Liver (tissue), 3 donors: ENCODE results near the gene PROZ.

Source experiments
- HNF4G ChIP-seq: IDR thresholded peaks from 2 replicates; pipeline ENCODE4 v1.6.1; 2016; ENCODE audit warnings: antibody characterized with exemption
- JUND ChIP-seq, 2 donors: IDR thresholded peaks; 2 replicates each; pipeline ENCODE4 v1.6.1; 2016; ENCODE audit warnings: antibody characterized with exemption in 2 of 2
- NR2F2 ChIP-seq: IDR thresholded peaks from 2 replicates; pipeline ENCODE4 v1.6.1; 2016; ENCODE audit warnings: antibody characterized with exemption
- RAD21 ChIP-seq, 2 donors: IDR thresholded peaks; 2 replicates each; pipeline ENCODE4 v1.6.1; 2016; ENCODE audit warnings: antibody characterized with exemption in 2 of 2, mild to moderate bottlenecking in 2 of 2
- REST ChIP-seq: IDR thresholded peaks from 2 replicates; pipeline ENCODE4 v1.6.1; 2016; ENCODE audit warnings: antibody characterized with exemption, mild to moderate bottlenecking
- SP1 ChIP-seq: IDR thresholded peaks from 2 replicates; pipeline ENCODE4 v1.6.1; 2018; ENCODE audit warnings: antibody characterized with exemption, mild to moderate bottlenecking
- YY1 ChIP-seq: IDR thresholded peaks from 2 replicates; pipeline ENCODE4 v1.6.1; 2016; ENCODE audit warnings: antibody characterized with exemption, mild to moderate bottlenecking
- TF ChIP-seq, protein P1 (sequence below): fragments of 150-350 bp; IDR thresholded peaks from 2 replicates; pipeline ENCODE4 v1.5.1; 2017; ENCODE audit warnings: improper control_type of control experiment, low read depth, low read length; ENCODE audit not compliant: missing input control
- TF ChIP-seq, protein P2 (sequence below): IDR thresholded peaks from 2 replicates; pipeline ENCODE4 v1.6.1; 2016; ENCODE audit warnings: antibody characterized with exemption
- TF ChIP-seq, protein P3 (sequence below): IDR thresholded peaks from 2 replicates; pipeline ENCODE4 v1.6.1; 2016; ENCODE audit warnings: antibody characterized with exemption
- TF ChIP-seq, protein P4 (sequence below): IDR thresholded peaks from 2 replicates; pipeline ENCODE4 v1.6.1; 2016; ENCODE audit warnings: antibody characterized with exemption
- donor health status: healthy.
- donor health status: healthy.

GRCh38 chr13:113201815-113202214, 43.4 kb downstream of the PROZ start:
- TF ChIP-seq, protein P1, sequence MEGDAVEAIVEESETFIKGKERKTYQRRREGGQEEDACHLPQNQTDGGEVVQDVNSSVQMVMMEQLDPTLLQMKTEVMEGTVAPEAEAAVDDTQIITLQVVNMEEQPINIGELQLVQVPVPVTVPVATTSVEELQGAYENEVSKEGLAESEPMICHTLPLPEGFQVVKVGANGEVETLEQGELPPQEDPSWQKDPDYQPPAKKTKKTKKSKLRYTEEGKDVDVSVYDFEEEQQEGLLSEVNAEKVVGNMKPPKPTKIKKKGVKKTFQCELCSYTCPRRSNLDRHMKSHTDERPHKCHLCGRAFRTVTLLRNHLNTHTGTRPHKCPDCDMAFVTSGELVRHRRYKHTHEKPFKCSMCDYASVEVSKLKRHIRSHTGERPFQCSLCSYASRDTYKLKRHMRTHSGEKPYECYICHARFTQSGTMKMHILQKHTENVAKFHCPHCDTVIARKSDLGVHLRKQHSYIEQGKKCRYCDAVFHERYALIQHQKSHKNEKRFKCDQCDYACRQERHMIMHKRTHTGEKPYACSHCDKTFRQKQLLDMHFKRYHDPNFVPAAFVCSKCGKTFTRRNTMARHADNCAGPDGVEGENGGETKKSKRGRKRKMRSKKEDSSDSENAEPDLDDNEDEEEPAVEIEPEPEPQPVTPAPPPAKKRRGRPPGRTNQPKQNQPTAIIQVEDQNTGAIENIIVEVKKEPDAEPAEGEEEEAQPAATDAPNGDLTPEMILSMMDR: no peak
- TF ChIP-seq, protein P2, sequence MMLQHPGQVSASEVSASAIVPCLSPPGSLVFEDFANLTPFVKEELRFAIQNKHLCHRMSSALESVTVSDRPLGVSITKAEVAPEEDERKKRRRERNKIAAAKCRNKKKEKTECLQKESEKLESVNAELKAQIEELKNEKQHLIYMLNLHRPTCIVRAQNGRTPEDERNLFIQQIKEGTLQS: no peak
- TF ChIP-seq HNF4G (no peak), REST (no peak), NR2F2 (no peak), SP1 (no peak), YY1 (no peak), RAD21 (IDR thresholded peaks at IDR 0.05) (no peak), JUND (IDR thresholded peaks at IDR 0.05) (no peak)
- TF ChIP-seq, protein P3, sequence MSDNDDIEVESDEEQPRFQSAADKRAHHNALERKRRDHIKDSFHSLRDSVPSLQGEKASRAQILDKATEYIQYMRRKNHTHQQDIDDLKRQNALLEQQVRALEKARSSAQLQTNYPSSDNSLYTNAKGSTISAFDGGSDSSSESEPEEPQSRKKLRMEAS: no peak
- TF ChIP-seq, protein P4, sequence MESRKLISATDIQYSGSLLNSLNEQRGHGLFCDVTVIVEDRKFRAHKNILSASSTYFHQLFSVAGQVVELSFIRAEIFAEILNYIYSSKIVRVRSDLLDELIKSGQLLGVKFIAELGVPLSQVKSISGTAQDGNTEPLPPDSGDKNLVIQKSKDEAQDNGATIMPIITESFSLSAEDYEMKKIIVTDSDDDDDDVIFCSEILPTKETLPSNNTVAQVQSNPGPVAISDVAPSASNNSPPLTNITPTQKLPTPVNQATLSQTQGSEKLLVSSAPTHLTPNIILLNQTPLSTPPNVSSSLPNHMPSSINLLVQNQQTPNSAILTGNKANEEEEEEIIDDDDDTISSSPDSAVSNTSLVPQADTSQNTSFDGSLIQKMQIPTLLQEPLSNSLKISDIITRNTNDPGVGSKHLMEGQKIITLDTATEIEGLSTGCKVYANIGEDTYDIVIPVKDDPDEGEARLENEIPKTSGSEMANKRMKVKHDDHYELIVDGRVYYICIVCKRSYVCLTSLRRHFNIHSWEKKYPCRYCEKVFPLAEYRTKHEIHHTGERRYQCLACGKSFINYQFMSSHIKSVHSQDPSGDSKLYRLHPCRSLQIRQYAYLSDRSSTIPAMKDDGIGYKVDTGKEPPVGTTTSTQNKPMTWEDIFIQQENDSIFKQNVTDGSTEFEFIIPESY: no peak
